Measurements from ENCODE around the gene PITPNM3.

Gene PITPNM3

DNA sequence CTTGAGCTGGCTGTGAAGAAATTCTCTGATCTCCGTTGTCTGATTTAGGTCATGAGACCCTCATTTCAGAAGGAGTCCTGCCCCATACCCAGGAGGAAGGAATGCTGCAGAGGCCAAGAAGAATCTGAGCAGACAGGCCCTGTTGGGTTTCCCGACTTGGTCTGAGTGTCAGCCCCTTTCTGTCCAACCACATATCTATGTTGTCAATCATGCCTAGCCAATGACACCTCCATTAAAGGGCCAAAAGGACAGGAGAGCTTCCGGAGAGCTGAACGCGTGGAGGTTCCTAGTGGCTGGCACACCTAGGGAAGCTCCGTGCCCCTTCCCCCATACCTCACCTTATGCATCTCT lies 74.3 kb downstream of the PITPNM3 start:
- Histone ChIP-seq H3K4me2 (no peak overlapping the region), H3K4me1 (ENCODE audit: low read depth, poor library complexity, severe bottlenecking) (no peaks in the 10 kb centered on the region), H3K27me3 (ENCODE audit: insufficient read depth, low read depth) (no peaks in the 10 kb centered on the region), H4K20me1 (ENCODE audit: insufficient read depth) (no peaks in the 10 kb centered on the region), H3K9ac (no peak overlapping the region), H3K36me3 (ENCODE audit: insufficient read depth) (no peaks in the 10 kb centered on the region), H3K27ac (no peak overlapping the region), H3K4me3 (IDR thresholded peaks at IDR 0.05; ENCODE audit: insufficient read depth, low read depth, low read length) (no peak overlapping the region), H2AFZ (ENCODE audit: low read depth) (no peak overlapping the region), H3K79me2 (ENCODE audit: insufficient read depth, low read depth) (no peaks in the 10 kb centered on the region)
- TF ChIP-seq, protein P1, sequence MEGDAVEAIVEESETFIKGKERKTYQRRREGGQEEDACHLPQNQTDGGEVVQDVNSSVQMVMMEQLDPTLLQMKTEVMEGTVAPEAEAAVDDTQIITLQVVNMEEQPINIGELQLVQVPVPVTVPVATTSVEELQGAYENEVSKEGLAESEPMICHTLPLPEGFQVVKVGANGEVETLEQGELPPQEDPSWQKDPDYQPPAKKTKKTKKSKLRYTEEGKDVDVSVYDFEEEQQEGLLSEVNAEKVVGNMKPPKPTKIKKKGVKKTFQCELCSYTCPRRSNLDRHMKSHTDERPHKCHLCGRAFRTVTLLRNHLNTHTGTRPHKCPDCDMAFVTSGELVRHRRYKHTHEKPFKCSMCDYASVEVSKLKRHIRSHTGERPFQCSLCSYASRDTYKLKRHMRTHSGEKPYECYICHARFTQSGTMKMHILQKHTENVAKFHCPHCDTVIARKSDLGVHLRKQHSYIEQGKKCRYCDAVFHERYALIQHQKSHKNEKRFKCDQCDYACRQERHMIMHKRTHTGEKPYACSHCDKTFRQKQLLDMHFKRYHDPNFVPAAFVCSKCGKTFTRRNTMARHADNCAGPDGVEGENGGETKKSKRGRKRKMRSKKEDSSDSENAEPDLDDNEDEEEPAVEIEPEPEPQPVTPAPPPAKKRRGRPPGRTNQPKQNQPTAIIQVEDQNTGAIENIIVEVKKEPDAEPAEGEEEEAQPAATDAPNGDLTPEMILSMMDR (conservative IDR thresholded peaks at IDR 0.05; ENCODE audit: low read depth, low read length), result no peak

DNA sequence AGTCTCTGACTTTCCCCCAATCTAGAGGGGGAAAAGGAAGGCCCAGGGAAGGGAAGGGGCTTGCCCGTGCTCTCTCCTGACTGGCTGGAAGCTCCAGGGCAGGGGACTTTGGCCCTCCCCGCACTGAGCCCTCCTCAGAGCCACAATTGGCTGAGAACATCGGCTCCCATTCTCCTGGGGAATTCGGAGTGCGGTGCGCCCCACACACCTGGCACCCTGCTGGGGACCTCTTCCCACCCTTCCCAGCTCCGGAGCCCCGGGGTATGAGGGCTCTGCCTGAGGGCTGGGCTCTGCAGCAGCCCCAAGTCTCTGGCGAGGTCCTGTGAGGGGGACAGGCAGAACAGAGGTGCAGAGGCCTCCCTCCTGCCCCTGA lies 76.1 kb downstream of the PITPNM3 start:
- Histone ChIP-seq H4K20me1 (ENCODE audit: insufficient read depth) (no peaks in the 10 kb centered on the region), H3K79me2 (ENCODE audit: insufficient read depth, low read depth) (no peaks in the 10 kb centered on the region), H3K9ac (no peak overlapping the region), H3K27ac (no peak overlapping the region), H2AFZ (ENCODE audit: low read depth) (no peak overlapping the region), H3K36me3 (ENCODE audit: insufficient read depth) (no peaks in the 10 kb centered on the region), H3K4me1 (ENCODE audit: low read depth, poor library complexity, severe bottlenecking) (no peaks in the 10 kb centered on the region), H3K27me3 (ENCODE audit: insufficient read depth, low read depth) (no peaks in the 10 kb centered on the region), H3K4me2 (no peak overlapping the region), H3K4me3 (IDR thresholded peaks at IDR 0.05; ENCODE audit: insufficient read depth, low read depth, low read length) (no peak overlapping the region)
- TF ChIP-seq, protein P1 (conservative IDR thresholded peaks at IDR 0.05; ENCODE audit: low read depth, low read length), result no peak

DNA sequence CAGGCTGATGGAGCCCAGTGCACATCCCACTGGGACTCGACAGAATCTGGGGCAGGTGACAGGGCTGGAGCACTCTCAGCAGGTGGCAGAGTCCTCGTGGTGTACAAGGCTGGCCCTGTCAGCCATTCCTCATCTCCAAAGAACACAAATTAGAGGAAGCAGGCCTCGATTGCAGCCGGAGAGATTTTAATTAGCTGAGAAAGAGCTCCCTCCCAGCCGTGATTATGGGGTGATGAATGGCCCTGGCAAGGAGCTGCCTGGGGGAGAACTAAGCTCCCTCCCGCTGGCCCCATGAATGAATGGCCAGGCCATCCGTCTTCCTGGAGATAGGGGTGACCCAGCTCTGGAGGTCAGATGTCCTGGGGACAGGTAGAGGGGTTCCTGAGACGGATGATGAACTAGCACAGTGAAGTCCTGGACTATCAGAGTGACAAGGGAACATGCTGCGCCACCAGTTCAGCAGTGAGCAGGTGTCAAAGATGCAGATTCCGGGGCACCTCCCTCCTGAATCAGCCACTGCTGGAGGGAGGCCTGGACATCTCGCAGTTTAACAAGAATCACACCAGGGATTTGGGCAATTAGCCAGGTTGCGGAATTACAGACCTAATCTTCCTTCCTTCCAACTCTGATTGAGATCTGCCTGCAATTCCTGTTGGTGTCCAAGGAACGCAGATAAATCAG lies 76.6 kb downstream of the PITPNM3 start:
- no peaks in the 10 kb centered on the region for H3K79me2 ChIP-seq (ENCODE audit: insufficient read depth, low read depth)
- H3K27me3 ChIP-seq (ENCODE audit: insufficient read depth, low read depth), result no peaks in the 10 kb centered on the region
- H3K27ac ChIP-seq, result no peak overlapping the region
- H3K36me3 ChIP-seq (ENCODE audit: insufficient read depth), result no peaks in the 10 kb centered on the region
- TF ChIP-seq, protein P1 (conservative IDR thresholded peaks at IDR 0.05; ENCODE audit: low read depth, low read length), result no peak
- H2AFZ ChIP-seq (ENCODE audit: low read depth), result no peak overlapping the region
- no peak overlapping the region for H3K9ac ChIP-seq
- no peak overlapping the region for H3K4me2 ChIP-seq
- H4K20me1 ChIP-seq (ENCODE audit: insufficient read depth), result no peaks in the 10 kb centered on the region
- no peaks in the 10 kb centered on the region for H3K4me1 ChIP-seq (ENCODE audit: low read depth, poor library complexity, severe bottlenecking)
- H3K4me3 ChIP-seq (IDR thresholded peaks at IDR 0.05; ENCODE audit: insufficient read depth, low read depth, low read length), result no peak overlapping the region

DNA sequence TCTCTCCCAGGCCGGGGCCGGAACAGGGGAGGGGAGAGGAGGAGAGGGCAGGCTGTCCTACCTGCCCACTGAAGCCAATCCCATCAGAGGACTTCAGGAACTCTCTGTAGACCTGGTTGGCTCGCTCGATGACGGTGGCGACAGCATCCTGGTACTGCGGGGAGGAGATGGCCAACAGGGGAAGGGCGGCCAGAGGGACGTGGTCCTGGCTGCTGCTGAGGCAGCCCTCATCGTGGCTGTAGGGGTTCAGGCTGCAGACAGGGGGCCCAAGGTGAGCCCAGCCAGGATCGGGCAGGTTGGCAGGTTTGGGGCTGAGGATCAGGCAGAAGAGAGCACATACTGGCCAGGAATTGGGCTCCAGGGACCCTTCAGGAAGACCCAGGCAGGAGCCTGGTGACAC lies 77.9 kb downstream of the PITPNM3 start:
- Histone ChIP-seq H3K79me2 (ENCODE audit: insufficient read depth, low read depth) (no peaks in the 10 kb centered on the region), H2AFZ (ENCODE audit: low read depth) (no peak overlapping the region), H3K27me3 (ENCODE audit: insufficient read depth, low read depth) (no peaks in the 10 kb centered on the region), H4K20me1 (ENCODE audit: insufficient read depth) (no peaks in the 10 kb centered on the region), H3K27ac (no peak overlapping the region), H3K4me3 (IDR thresholded peaks at IDR 0.05; ENCODE audit: insufficient read depth, low read depth, low read length) (no peak overlapping the region), H3K9ac (no peak overlapping the region), H3K4me2 (no peak overlapping the region), H3K36me3 (ENCODE audit: insufficient read depth) (no peaks in the 10 kb centered on the region), H3K4me1 (ENCODE audit: low read depth, poor library complexity, severe bottlenecking) (no peaks in the 10 kb centered on the region)
- TF ChIP-seq, protein P1 (conservative IDR thresholded peaks at IDR 0.05; ENCODE audit: low read depth, low read length), result no peak
